Spleen (tissue), 7 donors: ENCODE measurements around the gene C11orf65.

Source experiments
- POLR2A ChIP-seq, 3 donors: fragments of 450-650 bp; IDR thresholded peaks; one replicate each; pipeline ENCODE4 v1.5.1; 2017; ENCODE audit warnings: antibody characterized with exemption in 3 of 3, mild to moderate bottlenecking in 1 of 3
- POLR2AphosphoS5 ChIP-seq, 3 donors: sonication (generic); formaldehyde crosslinking; IDR thresholded peaks; one replicate each; pipeline ENCODE4 v1.5.1; 2017; ENCODE audit warnings: antibody characterized with exemption in 3 of 3
- TF ChIP-seq, protein P1 (sequence below), 11 experiments: fragments of 200-600 bp in 7 of 11; fragments of 450-650 bp in 4 of 11; sonication (generic) in 4 of 11; IDR thresholded peaks in 8 of 11; conservative IDR thresholded peaks in 3 of 11; 1 replicate in 7 of 11; 2 replicates in 4 of 11; pipeline versions ENCODE4 v1.4.0 to v1.8.0; 2016 to 2021; ENCODE audit warnings: antibody characterized with exemption in 11 of 11, inconsistent platforms in 4 of 11, mild to moderate bottlenecking in 1 of 11
- donor health status: DM: no; HTN: no; CAD: no; lungs with moderate emphysema.
- donor health status: DM: no; HTN: no; CAD: no.
- donor health status: DM: no; HTN: no; CAD: no.

DNA sequence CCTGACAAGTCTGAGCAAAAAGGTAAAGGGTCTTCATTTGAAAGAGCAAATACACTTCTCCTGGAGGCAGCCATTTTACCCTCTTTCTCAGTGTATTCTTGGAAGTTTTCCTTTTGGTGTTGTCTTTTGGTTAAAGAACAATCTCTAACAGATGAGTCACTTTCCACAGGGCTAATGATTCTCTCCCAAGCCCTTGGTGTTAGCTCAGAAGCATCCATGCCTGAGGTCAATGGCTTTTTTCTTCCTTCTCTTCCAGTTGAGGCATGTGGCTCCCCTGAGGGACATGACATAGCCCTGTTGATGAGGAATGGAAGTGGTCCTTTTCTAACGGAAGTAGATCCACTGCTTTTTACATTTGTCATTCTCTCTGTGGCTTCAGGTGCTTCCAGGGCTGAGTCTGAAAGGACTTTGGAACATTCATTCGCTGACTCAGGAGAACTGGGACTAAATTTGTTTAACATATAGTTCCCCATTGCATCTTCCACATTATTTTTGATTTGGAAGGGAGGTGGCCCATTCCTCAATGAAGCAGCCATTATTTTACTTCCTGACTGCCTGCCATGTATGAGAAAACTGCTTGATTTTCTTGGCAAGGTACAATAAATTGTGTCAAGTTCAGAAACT lies 44.6 kb upstream of the C11orf65 start:
- TF ChIP-seq, protein P1, sequence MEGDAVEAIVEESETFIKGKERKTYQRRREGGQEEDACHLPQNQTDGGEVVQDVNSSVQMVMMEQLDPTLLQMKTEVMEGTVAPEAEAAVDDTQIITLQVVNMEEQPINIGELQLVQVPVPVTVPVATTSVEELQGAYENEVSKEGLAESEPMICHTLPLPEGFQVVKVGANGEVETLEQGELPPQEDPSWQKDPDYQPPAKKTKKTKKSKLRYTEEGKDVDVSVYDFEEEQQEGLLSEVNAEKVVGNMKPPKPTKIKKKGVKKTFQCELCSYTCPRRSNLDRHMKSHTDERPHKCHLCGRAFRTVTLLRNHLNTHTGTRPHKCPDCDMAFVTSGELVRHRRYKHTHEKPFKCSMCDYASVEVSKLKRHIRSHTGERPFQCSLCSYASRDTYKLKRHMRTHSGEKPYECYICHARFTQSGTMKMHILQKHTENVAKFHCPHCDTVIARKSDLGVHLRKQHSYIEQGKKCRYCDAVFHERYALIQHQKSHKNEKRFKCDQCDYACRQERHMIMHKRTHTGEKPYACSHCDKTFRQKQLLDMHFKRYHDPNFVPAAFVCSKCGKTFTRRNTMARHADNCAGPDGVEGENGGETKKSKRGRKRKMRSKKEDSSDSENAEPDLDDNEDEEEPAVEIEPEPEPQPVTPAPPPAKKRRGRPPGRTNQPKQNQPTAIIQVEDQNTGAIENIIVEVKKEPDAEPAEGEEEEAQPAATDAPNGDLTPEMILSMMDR (IDR thresholded peaks at IDR 0.05 in 8 of 11, conservative IDR thresholded peaks at IDR 0.05 in 3 of 11) = no peak
- TF ChIP-seq POLR2AphosphoS5 (IDR thresholded peaks at IDR 0.05) (no peak), POLR2A (IDR thresholded peaks at IDR 0.05) (no peak)
